Caco-2 (cell line): ENCODE measurements around the gene CIPC. TPM values are rescaled to one million over a fixed set of nuclear protein-coding genes. Genes with fewer than 3 reads are reported as not detected.

Source experiments
- BruUV-seq: library from RNA; stranded (reverse); fragments of 400-500 nt; replicated peaks from 2 replicates; lab custom pipeline; 2021; lab: Mats Ljungman, UMichigan
- CTCF ChIA-PET: fragments of 300-600 bp; sonication (Branson Sonifier 250); formaldehyde crosslinking; loops from one replicate; lab custom pipeline; 2022; ENCODE audit warnings: antibody characterized with exemption; lab: Charles Lee
- POLR2A ChIA-PET: fragments of 300-600 bp; sonication (Branson Sonifier 250); formaldehyde crosslinking; loops from one replicate; lab custom pipeline; 2022; ENCODE audit warnings: antibody characterized with exemption; lab: Charles Lee
- DNase-seq, 2 experiments: peaks; one replicate each; pipeline versions ENCODE4 v3.0.0 to v3.0.0-alpha.2; 2020 to 2022
- H3K27me3 ChIP-seq: replicated peaks from 2 replicates; pipeline ENCODE4 v1.6.0; 2011; ENCODE audit warnings: low read length; ENCODE audit not compliant: control insufficient read depth, insufficient read depth
- H3K36me3 ChIP-seq: 2 replicates; pipeline ENCODE4 v1.5.1; 2011; ENCODE audit warnings: low read length; ENCODE audit not compliant: control insufficient read depth, insufficient read depth
- H3K4me1 ChIP-seq: fragments of 250-450 bp; sonication (Bioruptor Pico); 2 replicates; pipeline ENCODE4 v1.5.1; 2020; ENCODE audit warnings: mild to moderate bottlenecking
- H3K4me3 ChIP-seq: 2 replicates; pipeline ENCODE4 v1.5.1; 2011; ENCODE audit warnings: low read depth, mild to moderate bottlenecking, control low read depth, low read length
- H3K9me3 ChIP-seq: fragments of 250-450 bp; sonication (Bioruptor Pico); 2 replicates; pipeline ENCODE4 v1.5.1; 2020; ENCODE audit warnings: mild to moderate bottlenecking, moderate library complexity
- H3K27ac Mint-ChIP-seq: one replicate; pipeline ENCODE4 v1.8.0; 2022; ENCODE audit warnings: mixed read lengths; ENCODE audit not compliant: unreplicated experiment
- H3K27me3 Mint-ChIP-seq: one replicate; pipeline ENCODE4 v1.8.0; 2022; ENCODE audit warnings: mixed read lengths; ENCODE audit not compliant: insufficient read depth, unreplicated experiment
- H3K36me3 Mint-ChIP-seq: one replicate; pipeline ENCODE4 v1.8.0; 2022; ENCODE audit warnings: mild to moderate bottlenecking, mixed read lengths; ENCODE audit not compliant: insufficient read depth, unreplicated experiment
- H3K4me1 Mint-ChIP-seq: one replicate; pipeline ENCODE4 v1.8.0; 2022; ENCODE audit warnings: low read depth, mixed read lengths; ENCODE audit not compliant: unreplicated experiment
- H3K4me3 Mint-ChIP-seq: one replicate; pipeline ENCODE4 v1.8.0; 2022; ENCODE audit warnings: mild to moderate bottlenecking, moderate library complexity, mixed read lengths; ENCODE audit not compliant: unreplicated experiment
- H3K9me3 Mint-ChIP-seq: one replicate; pipeline ENCODE4 v1.8.0; 2022; ENCODE audit warnings: mixed read lengths; ENCODE audit not compliant: unreplicated experiment
- CTCF ChIP-seq, 2 experiments: fragments of 200-600 bp in 1 of 2; IDR thresholded peaks; 1 replicate in 1 of 2; 2 replicates in 1 of 2; pipeline versions ENCODE4 v1.5.1 to v1.8.0; 2011 to 2022; ENCODE audit warnings: antibody characterized with exemption in 1 of 2, control low read depth in 1 of 2, inconsistent platforms in 1 of 2, low read depth in 1 of 2, low read length in 1 of 2, mild to moderate bottlenecking in 1 of 2, moderate library complexity in 1 of 2; ENCODE audit not compliant: insufficient read depth in 1 of 2, severe bottlenecking in 1 of 2, unreplicated experiment in 1 of 2
- intact Hi-C: fragments of 100-400 bp; cut with micrococcal nuclease; formaldehyde crosslinking; loops from one replicate; pipeline ENCODE4 v1.10.0; 2022; ENCODE audit not compliant: unreplicated experiment
- total RNA-seq: library from RNA; stranded (reverse); gene quantifications from 2 replicates; pipeline ENCODE4 v1.2.3, GENCODE V29; 2022

The CIPC gene
- total RNA-seq, 1 experiment from 2014 or later: 15.4 TPM

GRCh38 chr14:77144412-77145115 lies 46.5 kb downstream of the CIPC start:
- Mint-ChIP-seq H3K4me1 (no peaks in the 10 kb centered on the region), H3K4me3 (no peak overlapping the region), H3K27ac (no peak overlapping the region), H3K27me3 (peaks cover 26% of the 10 kb centered on the region), H3K36me3 (no peaks in the 10 kb centered on the region), H3K9me3 (no peaks in the 10 kb centered on the region)
- Histone ChIP-seq H3K4me3 (no peak overlapping the region), H3K4me1 (no peaks in the 10 kb centered on the region), H3K9me3 (no peaks in the 10 kb centered on the region), H3K27me3 (peaks cover 3% of the 10 kb centered on the region), H3K36me3 (no peaks in the 10 kb centered on the region)
- CTCF ChIA-PET: no interaction called here
- no peak for DNase-seq
- POLR2A ChIA-PET: no interaction called here
- no peak for TF ChIP-seq CTCF (IDR thresholded peaks at IDR 0.05; ENCODE audit: insufficient read depth in 1 of 2, low read depth in 1 of 2, low read length in 1 of 2, severe bottlenecking in 1 of 2, unreplicated experiment in 1 of 2)
- no TSS peak for BruUV-seq
- intact Hi-C loops: no loop called here

GRCh38 chr14:77145975-77146740 lies 48.1 kb downstream of the CIPC start:
- TF ChIP-seq CTCF (IDR thresholded peaks at IDR 0.05; ENCODE audit: insufficient read depth in 1 of 2, low read depth in 1 of 2, low read length in 1 of 2, severe bottlenecking in 1 of 2, unreplicated experiment in 1 of 2): no peak
- H3K4me1 Mint-ChIP-seq: no peaks in the 10 kb centered on the region
- no peaks in the 10 kb centered on the region for H3K9me3 ChIP-seq
- ChIA-PET POLR2A (interaction anchor here (0.7 kb wide), 1 partner anchor 13 kb away, joined by 3 read pairs; no protein-coding TSS in a partner anchor), CTCF (no interaction called here)
- H3K4me3 Mint-ChIP-seq: no peak overlapping the region
- H3K27me3 ChIP-seq: peaks cover 3% of the 10 kb centered on the region
- H3K4me3 ChIP-seq: no peak overlapping the region
- H3K36me3 ChIP-seq: no peaks in the 10 kb centered on the region
- no peaks in the 10 kb centered on the region for H3K36me3 Mint-ChIP-seq
- intact Hi-C loops: no loop called here
- no TSS peak for BruUV-seq
- peaks cover 23% of the 10 kb centered on the region for H3K27me3 Mint-ChIP-seq
- H3K4me1 ChIP-seq: no peaks in the 10 kb centered on the region
- no peaks in the 10 kb centered on the region for H3K9me3 Mint-ChIP-seq
- DNase-seq: no peak
- no peak overlapping the region for H3K27ac Mint-ChIP-seq

GRCh38 chr14:77148510-77149231 lies 50.6 kb downstream of the CIPC start:
- no peaks in the 10 kb centered on the region for H3K9me3 Mint-ChIP-seq
- no peaks in the 10 kb centered on the region for H3K9me3 ChIP-seq
- H3K27me3 ChIP-seq: no peaks in the 10 kb centered on the region
- TF ChIP-seq CTCF (IDR thresholded peaks at IDR 0.05; ENCODE audit: insufficient read depth in 1 of 2, low read depth in 1 of 2, low read length in 1 of 2, severe bottlenecking in 1 of 2, unreplicated experiment in 1 of 2): no peak
- no peak overlapping the region for H3K27ac Mint-ChIP-seq
- DNase-seq: no peak
- ChIA-PET POLR2A (no interaction called here), CTCF (interaction anchor here (1.3 to 2.1 kb wide), 2 partner anchors 65 to 273 kb away, joined by 3 to 6 read pairs; no protein-coding TSS in a partner anchor)
- H3K4me1 ChIP-seq: no peaks in the 10 kb centered on the region
- H3K36me3 ChIP-seq: no peaks in the 10 kb centered on the region
- no peak overlapping the region for H3K4me3 Mint-ChIP-seq
- no peak overlapping the region for H3K4me3 ChIP-seq
- intact Hi-C loops: no loop called here
- no TSS peak for BruUV-seq
- H3K27me3 Mint-ChIP-seq: peaks cover 14% of the 10 kb centered on the region
- no peaks in the 10 kb centered on the region for H3K4me1 Mint-ChIP-seq
- no peaks in the 10 kb centered on the region for H3K36me3 Mint-ChIP-seq
